ENCODE results near the gene GPC5.
"Not testable (repeated sequence)": the region's sequence is repeated elsewhere in the genome, so short reads cannot be mapped to it uniquely, and the experiment has no call there.

GPC5 gene

DNA sequence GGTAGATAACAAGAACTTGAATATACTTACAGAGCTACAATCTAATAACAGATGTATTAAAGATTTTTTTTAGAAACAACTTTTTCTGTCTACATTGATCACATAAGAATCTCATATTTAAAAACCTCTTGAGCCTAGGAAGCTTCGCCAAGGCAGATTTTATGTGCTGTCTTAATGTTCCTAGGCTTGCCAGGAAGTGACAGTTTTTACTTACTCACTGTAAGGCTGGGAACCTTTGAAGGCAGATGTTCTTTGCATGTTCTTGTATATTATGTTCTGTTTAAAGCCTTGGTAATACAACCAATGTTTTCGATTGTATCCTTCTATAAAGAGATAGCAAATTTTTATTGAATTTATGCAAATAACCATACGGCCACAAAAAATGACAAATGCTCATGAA lies 492.7 kb downstream of the GPC5 start:
- H3K9me3 ChIP-seq (ENCODE audit: insufficient read depth, low read depth, low read length), result no peaks in the 10 kb centered on the region
- no peaks in the 10 kb centered on the region for H3K4me1 ChIP-seq (ENCODE audit: insufficient read depth, low read length)
- WGBS, result 100% methylated on average over 1 of the region's 3 CpGs
- no peaks in the 10 kb centered on the region for H3K27me3 ChIP-seq (ENCODE audit: insufficient read depth, low read length)
- H3K27ac ChIP-seq (ENCODE audit: low read depth, low read length), result no peak overlapping the region
- H3K4me3 ChIP-seq (ENCODE audit: low read length), result no peak overlapping the region
- no peak overlapping the region for H3K9ac ChIP-seq (ENCODE audit: low read depth, low read length)
- H3K36me3 ChIP-seq (ENCODE audit: insufficient read depth, low read length), result no peaks in the 10 kb centered on the region

DNA sequence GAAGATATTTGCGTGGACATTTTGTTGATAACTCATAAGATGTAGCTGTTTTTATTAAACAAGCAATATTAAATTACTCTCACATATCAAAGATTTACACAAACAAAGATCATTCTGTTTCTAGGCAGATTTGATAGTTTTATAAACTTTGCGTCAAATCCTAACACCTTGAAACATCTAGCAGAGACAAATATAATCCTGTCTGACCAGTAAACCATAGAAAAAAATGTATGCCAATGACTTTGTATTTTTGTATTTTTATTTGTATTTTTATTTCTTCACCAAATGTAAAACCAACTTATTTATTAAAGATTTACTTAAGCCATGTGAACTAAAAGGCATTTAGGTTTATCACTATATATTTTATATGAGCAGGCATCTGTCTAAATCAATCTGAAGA lies 494.6 kb downstream of the GPC5 start:
- no peaks in the 10 kb centered on the region for H3K9me3 ChIP-seq (ENCODE audit: insufficient read depth, low read depth, low read length)
- H3K27me3 ChIP-seq (ENCODE audit: insufficient read depth, low read length), result no peaks in the 10 kb centered on the region
- no peaks in the 10 kb centered on the region for H3K4me1 ChIP-seq (ENCODE audit: insufficient read depth, low read length)
- H3K9ac ChIP-seq (ENCODE audit: low read depth, low read length), result no peak overlapping the region
- no peak overlapping the region for H3K4me3 ChIP-seq (ENCODE audit: low read length)
- H3K27ac ChIP-seq (ENCODE audit: low read depth, low read length), result no peak overlapping the region
- no peaks in the 10 kb centered on the region for H3K36me3 ChIP-seq (ENCODE audit: insufficient read depth, low read length)
- 100% methylated on average over 1 of the region's 2 CpGs for WGBS

DNA sequence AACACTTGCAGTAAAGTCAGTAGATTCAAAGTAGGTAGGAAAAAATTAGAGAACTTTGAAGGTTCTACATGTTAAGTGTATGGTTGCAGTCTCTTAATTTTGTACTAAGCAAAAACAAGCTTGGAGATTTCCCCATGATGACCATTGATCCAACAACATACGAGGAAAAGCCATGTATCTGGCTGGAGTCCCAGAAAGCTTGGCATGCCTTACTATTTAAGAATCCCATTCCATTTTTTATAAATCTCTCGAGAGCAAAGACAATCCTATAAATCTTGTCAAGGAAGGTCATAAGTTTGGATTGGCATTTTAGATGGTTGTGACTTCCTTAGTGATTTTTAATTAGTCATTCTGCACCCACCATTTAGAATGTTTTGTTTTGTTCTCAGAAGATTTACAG lies 495.9 kb downstream of the GPC5 start:
- WGBS, result 89% methylated on average over 1 of the region's 2 CpGs
- H3K27me3 ChIP-seq (ENCODE audit: insufficient read depth, low read length), result no peaks in the 10 kb centered on the region
- H3K4me1 ChIP-seq (ENCODE audit: insufficient read depth, low read length), result no peaks in the 10 kb centered on the region
- no peak overlapping the region for H3K27ac ChIP-seq (ENCODE audit: low read depth, low read length)
- H3K4me3 ChIP-seq (ENCODE audit: low read length), result no peak overlapping the region
- H3K9ac ChIP-seq (ENCODE audit: low read depth, low read length), result no peak overlapping the region
- no peaks in the 10 kb centered on the region for H3K9me3 ChIP-seq (ENCODE audit: insufficient read depth, low read depth, low read length)
- H3K36me3 ChIP-seq (ENCODE audit: insufficient read depth, low read length), result no peaks in the 10 kb centered on the region

DNA sequence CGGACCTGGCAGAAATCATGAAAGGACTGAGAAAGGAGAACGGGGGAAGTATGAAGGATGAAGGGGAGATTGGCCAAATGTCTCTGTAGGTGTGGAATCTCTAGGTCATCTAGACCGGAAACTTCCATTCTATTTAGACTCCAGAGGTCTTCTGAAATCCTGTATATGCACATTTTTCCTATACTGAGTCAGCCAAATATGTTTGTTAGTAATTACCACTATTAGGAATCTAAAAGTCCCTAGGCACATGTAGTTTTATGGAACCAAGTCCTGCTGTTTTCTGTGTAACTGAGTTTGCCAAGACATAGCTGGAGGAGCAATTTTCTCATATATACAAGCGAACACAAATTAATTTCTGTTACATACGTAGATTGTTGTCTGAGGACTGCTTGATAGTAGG lies 498.1 kb downstream of the GPC5 start:
- no peaks in the 10 kb centered on the region for H3K9me3 ChIP-seq (ENCODE audit: insufficient read depth, low read depth, low read length)
- H3K9ac ChIP-seq (ENCODE audit: low read depth, low read length), result no peak overlapping the region
- no peaks in the 10 kb centered on the region for H3K4me1 ChIP-seq (ENCODE audit: insufficient read depth, low read length)
- H3K36me3 ChIP-seq (ENCODE audit: insufficient read depth, low read length), result no peaks in the 10 kb centered on the region
- 71% methylated on average over 2 of the region's 5 CpGs for WGBS
- H3K27ac ChIP-seq (ENCODE audit: low read depth, low read length), result no peak overlapping the region
- no peak overlapping the region for H3K4me3 ChIP-seq (ENCODE audit: low read length)
- H3K27me3 ChIP-seq (ENCODE audit: insufficient read depth, low read length), result no peaks in the 10 kb centered on the region

DNA sequence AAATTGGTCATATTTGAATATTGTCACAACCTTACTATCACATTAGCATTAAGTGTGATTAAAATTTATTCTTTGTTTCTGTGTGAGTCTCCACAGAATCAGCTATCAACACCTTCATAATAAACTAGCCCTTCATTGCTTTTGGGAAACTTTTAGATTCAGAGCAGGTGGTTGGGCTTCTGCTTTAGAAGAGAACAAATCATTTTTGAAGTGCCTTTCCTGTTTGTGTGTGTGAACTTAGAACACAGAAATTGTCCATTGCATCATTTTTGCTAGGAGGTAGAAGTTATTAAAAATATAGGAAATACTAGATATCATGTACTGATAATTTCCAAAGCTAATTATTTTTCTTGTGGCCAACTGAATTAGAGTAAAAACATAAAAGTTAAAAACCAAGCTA lies 500.6 kb downstream of the GPC5 start:
- H3K27me3 ChIP-seq (ENCODE audit: insufficient read depth, low read length); H3K9me3 ChIP-seq (ENCODE audit: insufficient read depth, low read depth, low read length); H3K9ac ChIP-seq (ENCODE audit: low read depth, low read length); H3K27ac ChIP-seq (ENCODE audit: low read depth, low read length); H3K4me3 ChIP-seq (ENCODE audit: low read length); H3K36me3 ChIP-seq (ENCODE audit: insufficient read depth, low read length); H3K4me1 ChIP-seq (ENCODE audit: insufficient read depth, low read length): not testable (repeated sequence)

DNA sequence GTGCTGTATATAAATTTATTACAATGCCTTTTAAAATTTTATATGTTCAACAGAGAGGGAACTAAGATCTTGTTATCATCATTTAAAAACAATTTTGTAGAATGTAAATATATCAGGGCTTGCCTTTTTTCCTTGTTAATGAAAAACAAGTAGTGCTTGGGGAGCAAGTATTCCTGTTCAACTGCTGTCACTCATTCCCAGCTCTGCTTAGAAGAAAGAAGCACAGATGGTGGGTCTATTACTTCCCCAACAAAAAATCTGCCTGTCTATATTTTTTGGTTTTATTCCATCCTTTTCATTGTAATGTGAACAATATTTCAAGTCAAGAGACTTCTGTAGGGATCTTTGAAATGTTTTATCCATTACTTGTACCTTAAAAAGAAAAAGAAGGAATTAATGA lies 503.9 kb downstream of the GPC5 start:
- Histone ChIP-seq H3K4me1 (ENCODE audit: insufficient read depth, low read length) (no peaks in the 10 kb centered on the region), H3K9ac (ENCODE audit: low read depth, low read length) (no peak overlapping the region), H3K9me3 (ENCODE audit: insufficient read depth, low read depth, low read length) (no peaks in the 10 kb centered on the region)

DNA sequence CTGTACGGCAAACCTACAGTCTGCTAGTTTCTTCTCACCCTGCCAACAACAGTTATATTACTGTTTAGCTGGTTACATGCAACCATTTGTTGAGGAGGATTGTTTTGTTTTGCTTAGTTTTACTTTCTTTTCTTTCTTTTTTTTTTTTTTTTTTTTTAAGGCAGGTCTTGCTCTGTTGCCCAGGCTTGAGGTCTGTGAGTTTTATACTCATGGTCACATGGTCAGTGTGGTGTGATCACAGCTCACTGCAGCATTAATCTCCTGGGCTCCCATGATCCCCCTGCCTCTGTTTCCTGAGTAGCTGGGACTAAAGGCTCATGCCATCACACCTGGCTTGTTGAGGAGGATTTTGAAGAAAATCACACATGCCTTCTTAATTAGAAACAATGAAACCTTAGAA lies 505.6 kb downstream of the GPC5 start:
- H3K4me1 ChIP-seq (ENCODE audit: insufficient read depth, low read length), result no peaks in the 10 kb centered on the region
- H3K9me3 ChIP-seq (ENCODE audit: insufficient read depth, low read depth, low read length), result no peaks in the 10 kb centered on the region
- no peaks in the 10 kb centered on the region for H3K27me3 ChIP-seq (ENCODE audit: insufficient read depth, low read length)
- no peak overlapping the region for H3K9ac ChIP-seq (ENCODE audit: low read depth, low read length)
- no peak overlapping the region for H3K27ac ChIP-seq (ENCODE audit: low read depth, low read length)
- WGBS, result 0% methylated on average over 1 of the region's 1 CpG
- no peaks in the 10 kb centered on the region for H3K36me3 ChIP-seq (ENCODE audit: insufficient read depth, low read length)
- H3K4me3 ChIP-seq (ENCODE audit: low read length), result no peak overlapping the region

More for the DNA sequence above, 503.9 kb downstream of the GPC5 start:
- Histone ChIP-seq H3K36me3 (ENCODE audit: insufficient read depth, low read length) (no peaks in the 10 kb centered on the region), H3K27ac (ENCODE audit: low read depth, low read length) (no peak overlapping the region), H3K27me3 (ENCODE audit: insufficient read depth, low read length) (no peaks in the 10 kb centered on the region), H3K4me3 (ENCODE audit: low read length) (no peak overlapping the region)

DNA sequence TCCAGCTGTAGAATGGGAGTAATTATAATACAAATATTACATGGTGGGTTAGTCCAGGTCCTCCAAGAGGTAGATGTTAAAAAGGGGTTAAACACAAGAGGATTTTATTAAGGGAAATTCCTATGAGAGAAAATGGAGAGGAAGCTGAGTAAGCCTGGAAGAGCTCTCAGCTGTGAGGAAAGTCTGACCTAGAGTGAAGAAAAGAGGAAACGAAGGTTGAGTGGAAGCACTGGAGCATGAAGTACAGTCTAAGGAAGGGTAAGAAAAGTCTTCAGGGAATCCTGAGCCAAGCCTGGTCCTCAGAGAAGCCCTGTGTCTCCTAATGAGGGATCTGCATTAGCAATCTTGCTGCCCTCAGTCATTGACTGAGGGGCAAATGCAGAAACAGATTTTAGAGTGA lies 506.2 kb downstream of the GPC5 start:
- no peaks in the 10 kb centered on the region for H3K9me3 ChIP-seq (ENCODE audit: insufficient read depth, low read depth, low read length)
- no peak overlapping the region for H3K27ac ChIP-seq (ENCODE audit: low read depth, low read length)
- no peaks in the 10 kb centered on the region for H3K27me3 ChIP-seq (ENCODE audit: insufficient read depth, low read length)
- no peaks in the 10 kb centered on the region for H3K36me3 ChIP-seq (ENCODE audit: insufficient read depth, low read length)
- H3K4me3 ChIP-seq (ENCODE audit: low read length), result no peak overlapping the region
- H3K4me1 ChIP-seq (ENCODE audit: insufficient read depth, low read length), result no peaks in the 10 kb centered on the region
- no peak overlapping the region for H3K9ac ChIP-seq (ENCODE audit: low read depth, low read length)
- WGBS, result 89% methylated on average over 1 of the region's 1 CpG

DNA sequence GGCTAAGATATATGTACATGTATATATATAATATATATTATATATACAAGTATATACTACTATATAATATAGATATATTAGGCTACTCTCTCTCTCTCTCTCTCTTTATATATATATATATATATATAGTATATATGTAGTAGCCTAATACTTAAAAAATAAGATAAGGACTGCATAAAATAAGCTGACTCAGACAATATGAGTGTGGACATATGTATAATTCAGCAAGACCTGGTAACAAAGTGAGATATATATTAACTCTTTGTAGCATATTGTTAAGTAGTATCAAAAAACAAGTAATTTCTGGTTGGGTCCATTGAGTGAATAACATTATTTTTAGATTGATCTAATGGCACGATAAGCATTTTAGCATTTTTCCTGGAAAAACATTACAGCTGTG lies 509.0 kb downstream of the GPC5 start:
- no peaks in the 10 kb centered on the region for H3K27me3 ChIP-seq (ENCODE audit: insufficient read depth, low read length)
- H3K27ac ChIP-seq (ENCODE audit: low read depth, low read length), result no peak overlapping the region
- no peak overlapping the region for H3K9ac ChIP-seq (ENCODE audit: low read depth, low read length)
- H3K36me3 ChIP-seq (ENCODE audit: insufficient read depth, low read length), result no peaks in the 10 kb centered on the region
- H3K4me1 ChIP-seq (ENCODE audit: insufficient read depth, low read length), result no peaks in the 10 kb centered on the region
- 96% methylated on average over 1 of the region's 1 CpG for WGBS
- H3K4me3 ChIP-seq (ENCODE audit: low read length), result no peak overlapping the region
- H3K9me3 ChIP-seq (ENCODE audit: insufficient read depth, low read depth, low read length), result no peaks in the 10 kb centered on the region

DNA sequence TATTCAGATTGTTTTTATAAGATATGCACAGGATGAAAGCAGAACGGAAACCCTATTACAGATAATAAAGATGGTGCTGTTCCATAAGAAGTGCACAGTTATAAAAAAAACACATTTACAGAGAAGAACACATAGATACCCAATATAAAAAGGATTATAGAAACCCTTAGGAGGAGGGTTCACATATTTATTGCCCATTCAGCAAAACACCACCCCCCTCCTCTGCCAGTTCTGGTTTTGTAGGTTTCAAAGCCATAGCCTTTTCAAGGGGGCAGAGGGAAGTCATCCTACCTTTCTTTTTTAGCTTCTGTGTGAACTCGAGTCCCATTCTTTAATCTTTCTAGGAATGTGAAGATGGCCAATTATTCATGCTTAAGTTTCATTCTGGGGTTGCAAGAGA lies 511.2 kb downstream of the GPC5 start:
- no peak overlapping the region for H3K27ac ChIP-seq (ENCODE audit: low read depth, low read length)
- H3K9ac ChIP-seq (ENCODE audit: low read depth, low read length), result no peak overlapping the region
- H3K9me3 ChIP-seq (ENCODE audit: insufficient read depth, low read depth, low read length), result no peaks in the 10 kb centered on the region
- H3K27me3 ChIP-seq (ENCODE audit: insufficient read depth, low read length), result no peaks in the 10 kb centered on the region
- 71% methylated on average over 1 of the region's 2 CpGs for WGBS
- no peak overlapping the region for H3K4me3 ChIP-seq (ENCODE audit: low read length)
- no peaks in the 10 kb centered on the region for H3K4me1 ChIP-seq (ENCODE audit: insufficient read depth, low read length)
- H3K36me3 ChIP-seq (ENCODE audit: insufficient read depth, low read length), result no peaks in the 10 kb centered on the region

DNA sequence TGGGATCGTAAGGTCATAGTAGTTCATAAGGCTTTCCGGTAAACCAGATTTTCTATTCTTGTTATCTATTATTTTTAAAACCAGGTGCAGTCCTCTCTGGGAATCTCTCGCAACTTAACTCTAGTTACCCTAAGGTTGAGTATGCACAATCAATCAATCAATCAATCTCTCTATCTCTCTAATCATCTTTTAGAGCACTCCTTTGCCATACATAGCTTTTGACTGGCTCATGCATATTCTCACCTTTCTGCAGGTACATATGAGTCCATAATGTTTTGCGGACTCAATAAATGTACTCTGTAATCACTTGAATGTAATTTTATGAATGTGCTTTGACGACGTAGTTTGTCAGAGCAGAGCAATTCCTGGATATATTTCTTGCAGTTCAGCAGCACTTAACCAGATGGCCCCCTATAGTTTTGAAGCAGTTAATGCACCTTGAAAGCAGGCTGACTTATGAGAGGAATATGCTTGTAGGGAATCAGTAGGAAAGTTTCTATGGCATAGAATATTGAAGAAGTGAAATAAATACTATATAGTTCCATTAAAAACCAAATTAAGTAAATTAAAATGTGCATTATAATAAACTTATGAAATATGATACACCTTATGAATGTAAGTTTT lies 524.7 kb downstream of the GPC5 start:
- Histone ChIP-seq H3K4me1 (ENCODE audit: insufficient read depth, low read length) (no peaks in the 10 kb centered on the region), H3K36me3 (ENCODE audit: insufficient read depth, low read length) (no peaks in the 10 kb centered on the region), H3K4me3 (ENCODE audit: low read length) (no peak overlapping the region), H3K27me3 (ENCODE audit: insufficient read depth, low read length) (no peaks in the 10 kb centered on the region), H3K9ac (ENCODE audit: low read depth, low read length) (no peak overlapping the region), H3K9me3 (ENCODE audit: insufficient read depth, low read depth, low read length) (no peaks in the 10 kb centered on the region), H3K27ac (ENCODE audit: low read depth, low read length) (no peak overlapping the region)
- 85% methylated on average over 6 of the region's 6 CpGs for WGBS

DNA sequence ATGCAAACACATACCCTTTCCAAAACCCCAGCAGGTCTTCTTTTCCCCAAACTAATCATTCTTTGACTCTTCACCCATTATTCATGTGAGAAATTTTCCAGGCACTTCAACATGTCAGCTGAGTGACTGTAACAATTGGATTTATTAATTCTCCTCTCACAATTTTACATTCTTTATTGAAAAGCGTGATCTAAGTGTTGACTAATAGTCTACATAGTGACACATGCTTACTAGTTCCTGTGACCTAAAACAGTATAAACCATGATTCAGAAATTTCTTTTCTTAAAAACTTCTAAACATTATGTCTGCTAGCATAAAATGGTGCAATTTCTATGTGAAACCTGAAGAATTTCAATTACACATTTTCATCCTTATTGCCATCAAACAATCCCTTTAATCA lies 532.3 kb downstream of the GPC5 start:
- H3K4me1 ChIP-seq (ENCODE audit: insufficient read depth, low read length), result no peaks in the 10 kb centered on the region
- no peak overlapping the region for H3K4me3 ChIP-seq (ENCODE audit: low read length)
- no peaks in the 10 kb centered on the region for H3K36me3 ChIP-seq (ENCODE audit: insufficient read depth, low read length)
- WGBS, result 100% methylated on average over 1 of the region's 1 CpG
- no peak overlapping the region for H3K9ac ChIP-seq (ENCODE audit: low read depth, low read length)
- H3K27me3 ChIP-seq (ENCODE audit: insufficient read depth, low read length), result no peaks in the 10 kb centered on the region
- H3K27ac ChIP-seq (ENCODE audit: low read depth, low read length), result no peak overlapping the region
- H3K9me3 ChIP-seq (ENCODE audit: insufficient read depth, low read depth, low read length), result no peaks in the 10 kb centered on the region

Measured in HUES64 (cell line).